Gastrocnemius medialis (tissue), 4 donors: ENCODE results near the gene HSF2BP.

Source experiments
- CTCF ChIP-seq, 5 experiments: fragments of 450-650 bp in 3 of 5; fragments of 200-600 bp in 2 of 5; sonication (generic) in 2 of 5; IDR thresholded peaks in 4 of 5; conservative IDR thresholded peaks in 1 of 5; 1 replicate in 4 of 5; 2 replicates in 1 of 5; pipeline ENCODE4 v1.5.1; 2016 to 2019; ENCODE audit warnings: antibody characterized with exemption in 5 of 5, mild to moderate bottlenecking in 3 of 5, moderate library complexity in 3 of 5
- POLR2A ChIP-seq, 2 donors: fragments of 450-650 bp; IDR thresholded peaks; one replicate each; pipeline ENCODE4 v1.6.1; 2017; ENCODE audit warnings: antibody characterized with exemption in 2 of 2, mild to moderate bottlenecking in 2 of 2, moderate library complexity in 2 of 2

- TF ChIP-seq POLR2A (IDR thresholded peaks at IDR 0.05): no peak
- TF ChIP-seq CTCF (IDR thresholded peaks at IDR 0.05 in 4 of 5, conservative IDR thresholded peaks at IDR 0.05 in 1 of 5): no peak
Measured at GRCh38 chr21:43679951-43680350, 20.7 kb upstream of the HSF2BP start.
